ENCODE results near the gene MANEA.

MANEA gene

DNA sequence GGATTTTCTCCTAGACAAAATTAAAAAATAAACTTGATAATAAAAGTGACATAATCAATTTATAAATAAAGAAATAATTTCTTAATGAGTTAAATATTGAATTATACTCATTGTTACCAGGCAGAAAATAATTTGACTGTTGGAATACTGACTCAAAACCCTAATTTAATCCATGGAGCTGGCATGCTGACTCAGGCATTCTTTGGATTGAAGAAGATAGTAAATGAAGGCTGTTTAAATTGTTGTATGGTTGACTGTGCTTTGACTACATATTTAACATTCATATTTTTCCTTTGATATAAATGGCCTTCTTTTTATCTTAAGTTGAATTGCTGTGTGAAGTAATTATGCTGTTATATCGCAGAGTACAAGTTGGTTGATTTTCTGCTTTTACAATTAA, 11.7 kb downstream of the MANEA start:
- DNase-seq = no peak

DNA sequence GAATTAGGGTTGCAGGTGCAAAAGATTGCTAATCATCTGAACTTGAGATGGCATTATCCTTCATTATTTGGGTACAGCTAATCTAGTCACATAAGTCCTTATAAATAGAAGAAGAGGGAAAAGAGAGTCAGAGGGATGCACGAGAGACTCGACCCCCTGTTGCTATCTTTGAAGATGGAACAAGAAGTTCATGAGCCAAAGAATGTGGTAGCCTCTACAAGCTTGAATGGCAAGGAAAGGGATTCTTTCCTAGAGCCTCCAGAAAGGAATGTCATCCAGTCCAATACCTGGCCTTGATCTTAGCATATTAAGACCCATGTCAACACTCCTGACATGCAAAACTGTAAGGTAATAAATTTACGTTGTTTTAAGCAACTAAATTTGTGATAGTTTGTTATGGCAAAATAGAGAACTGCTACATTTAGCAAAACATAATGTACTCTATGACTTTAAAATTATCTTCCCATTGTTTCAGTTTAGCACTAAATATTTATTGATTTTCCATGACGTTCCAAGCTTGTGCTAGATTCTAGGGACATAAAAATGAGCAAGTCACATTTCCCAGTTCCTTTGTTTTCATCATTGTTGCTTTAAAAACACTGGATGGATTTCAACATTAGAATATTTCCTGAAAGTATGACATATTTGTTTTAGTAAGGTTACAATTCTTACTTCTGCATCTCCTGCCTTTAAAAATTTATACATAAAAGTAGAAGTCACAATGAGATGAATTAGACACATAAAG, 12.7 kb downstream of the MANEA start:
- no peak for DNase-seq

- peak; percentile 61 for DNase-seq
These were observed 15.7 kb downstream of the MANEA start for GRCh38 chr6:95593025-95593424.

GRCh38 chr6:95596021-95596420, 18.7 kb downstream of the MANEA start:
- DNase-seq = no peak

DNA sequence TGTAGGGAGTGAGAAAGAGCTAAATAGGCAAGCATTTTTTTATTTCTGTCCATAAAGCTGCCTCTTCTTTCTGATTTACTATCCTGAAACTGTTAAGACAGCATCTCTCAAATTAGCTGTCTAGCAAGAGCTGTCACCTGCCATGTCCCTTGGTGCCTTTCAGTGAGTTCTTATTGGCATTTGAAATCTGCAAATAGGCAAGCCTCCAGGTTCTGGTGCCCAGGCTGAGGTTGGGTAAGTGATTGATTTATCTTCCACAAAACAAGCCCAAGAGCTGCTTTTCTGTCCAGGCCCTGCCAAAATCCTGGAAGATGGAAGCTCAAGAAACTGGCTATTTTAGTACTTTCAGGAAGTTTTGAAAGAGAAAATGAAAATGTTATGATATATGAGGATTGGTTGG, 22.4 kb downstream of the MANEA start:
- DNase-seq = no peak

DNA sequence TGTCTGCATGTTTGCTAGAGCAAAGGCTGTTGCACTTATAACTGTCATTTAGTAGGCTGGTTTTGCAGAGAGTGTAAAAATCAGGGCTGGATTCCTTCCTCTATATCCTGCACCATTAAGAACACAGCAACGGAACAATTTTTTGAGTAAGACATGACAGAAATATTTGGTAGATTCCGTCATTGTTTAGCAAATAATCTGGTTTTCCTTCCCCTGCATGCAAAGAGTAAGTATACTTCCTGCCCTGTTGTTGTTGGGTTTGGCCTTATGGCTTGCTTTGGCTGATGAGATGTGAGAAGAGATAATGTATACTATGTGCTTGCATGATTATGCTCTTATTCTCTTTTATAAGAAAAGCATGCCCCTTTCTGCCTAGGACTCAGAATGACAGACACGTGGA, 23.8 kb downstream of the MANEA start:
- DNase-seq = no peak

GRCh38 chr6:95614094-95614493, 36.8 kb downstream of the MANEA start:
- no peak for DNase-seq

GRCh38 chr6:95629551-95629950, 52.2 kb downstream of the MANEA start:
- no peak for DNase-seq

- DNase-seq = no peak
These were observed 59.5 kb downstream of the MANEA start for GRCh38 chr6:95636552-95637431.

GRCh38 chr6:95648636-95649035, 71.3 kb downstream of the MANEA start:
- no peak for DNase-seq

DNA sequence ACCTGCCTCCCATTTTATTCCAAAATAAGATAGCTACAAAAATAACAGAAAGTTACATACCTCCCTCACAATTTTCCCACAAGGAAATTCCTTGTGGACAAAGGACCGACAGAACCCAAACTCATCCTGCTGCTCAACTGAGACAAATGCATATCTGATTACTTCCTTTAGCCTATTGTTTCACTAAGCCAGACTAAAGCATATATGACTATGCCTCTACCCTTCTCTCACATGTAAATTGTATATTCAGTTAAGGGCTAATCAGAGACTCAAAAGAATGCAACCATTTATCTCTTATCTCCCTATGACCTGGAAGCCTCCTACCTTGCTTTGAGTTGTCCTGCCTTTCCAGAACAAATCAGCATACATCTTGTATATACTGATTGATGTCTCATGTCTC, 72.1 kb downstream of the MANEA start:
- no peak for DNase-seq

- no peak for DNase-seq
These were observed 76.8 kb downstream of the MANEA start for GRCh38 chr6:95654176-95654575.

- no peak for DNase-seq
These were observed 81.6 kb downstream of the MANEA start for GRCh38 chr6:95658886-95659285.

All from NCI-H2029 (cell line).